NCI-H2081 treated with DMSO at 0.1 percent for 48 hours (cell line): ENCODE data around the gene EMC10.
"Not testable (repeated sequence)": the region's sequence is repeated elsewhere in the genome, so short reads cannot be mapped to it uniquely, and the experiment has no call there.

ENCODE experiments used
- DNase-seq: peaks from one replicate; lab custom pipeline; 2025; lab: John Stamatoyannopoulos, UW

Gene EMC10

GRCh38 chr19:50451223-50451534, 25.1 kb upstream of the EMC10 start:
- DNase-seq, result no peak

DNA sequence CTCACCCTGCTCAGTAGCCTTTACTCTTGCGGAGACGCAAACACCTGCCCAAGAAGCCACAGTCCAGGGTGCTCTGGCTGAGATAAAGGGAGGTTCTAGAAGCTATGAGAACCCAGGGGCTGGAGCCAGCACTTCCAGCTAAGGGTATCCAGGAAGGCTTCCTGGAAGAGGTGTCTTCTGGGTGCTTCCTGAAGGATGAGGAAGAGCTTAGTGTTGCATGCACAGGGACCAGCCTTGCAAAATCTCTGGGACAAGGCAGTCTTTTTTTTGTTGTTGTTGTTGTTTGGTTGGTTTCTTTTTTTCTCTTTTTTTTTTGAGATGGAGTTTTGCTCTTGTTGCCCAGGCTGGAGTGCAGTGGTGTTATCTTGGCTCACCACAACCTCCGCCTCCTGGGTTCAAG, 23.1 kb upstream of the EMC10 start:
- DNase-seq, result no peak

DNA sequence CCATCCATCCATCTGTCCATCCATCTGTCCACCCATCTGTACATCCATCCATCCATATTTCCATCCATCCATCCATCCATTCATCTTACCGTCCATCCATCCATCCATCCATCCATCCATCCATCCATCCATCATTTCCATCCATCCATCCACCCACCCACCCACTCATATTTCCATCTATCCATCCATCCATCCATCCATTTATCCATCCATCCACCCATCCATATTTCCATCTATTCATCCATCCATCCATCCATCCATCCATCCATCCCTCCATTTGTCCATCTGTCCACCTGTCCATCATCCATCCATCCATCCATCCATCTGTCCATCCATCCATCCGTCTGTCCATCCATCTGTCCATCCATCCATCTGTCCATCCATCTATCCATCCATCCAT, 20.3 kb upstream of the EMC10 start:
- DNase-seq, result no peak

DNA sequence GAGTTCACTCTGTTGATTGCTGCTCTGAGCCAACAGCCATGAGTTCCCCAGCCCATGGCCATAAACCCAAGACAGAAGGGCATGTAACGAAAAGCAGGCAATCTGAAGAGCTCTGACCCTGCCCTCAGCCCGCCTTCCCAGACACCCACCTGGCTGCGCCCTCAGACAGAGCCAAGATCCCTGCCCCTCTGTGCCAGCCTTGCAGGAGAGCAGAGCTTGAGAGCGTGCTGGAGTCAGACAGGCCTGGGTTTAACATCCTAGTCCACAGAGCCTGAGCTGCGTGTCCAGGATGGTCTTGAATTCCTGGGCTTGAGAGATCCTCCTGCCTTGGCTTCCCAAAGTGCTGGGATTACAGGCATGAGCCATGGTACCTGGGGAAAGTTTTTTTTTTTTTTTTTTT, 19.0 kb upstream of the EMC10 start:
- no peak for DNase-seq

GRCh38 chr19:50458396-50459066, 17.8 kb upstream of the EMC10 start:
- no peak for DNase-seq

GRCh38 chr19:50459067-50459456, 17.2 kb upstream of the EMC10 start:
- DNase-seq, result no peak

DNA sequence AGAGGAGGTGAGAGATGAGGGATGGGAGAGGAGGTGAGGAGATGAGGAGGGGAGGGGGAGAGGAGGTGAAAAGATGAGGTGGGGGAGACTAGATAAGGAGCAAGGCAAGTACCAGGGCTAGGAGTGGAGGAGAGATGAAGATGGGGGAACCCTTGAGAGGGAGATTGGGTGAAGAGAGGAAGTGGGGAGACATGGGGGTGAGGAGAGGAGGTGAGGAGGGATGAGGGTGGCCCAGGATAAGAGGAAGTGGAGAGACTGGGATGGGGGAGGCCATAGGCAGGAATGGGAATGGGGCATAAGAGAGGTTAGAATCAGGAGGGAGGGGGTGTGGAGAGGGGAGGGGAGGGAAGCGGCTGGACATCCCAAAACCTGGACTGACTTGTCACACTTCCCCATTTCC, 16.7 kb upstream of the EMC10 start:
- no peak for DNase-seq

GRCh38 chr19:50460161-50460765, 16.0 kb upstream of the EMC10 start:
- no peak for DNase-seq

DNA sequence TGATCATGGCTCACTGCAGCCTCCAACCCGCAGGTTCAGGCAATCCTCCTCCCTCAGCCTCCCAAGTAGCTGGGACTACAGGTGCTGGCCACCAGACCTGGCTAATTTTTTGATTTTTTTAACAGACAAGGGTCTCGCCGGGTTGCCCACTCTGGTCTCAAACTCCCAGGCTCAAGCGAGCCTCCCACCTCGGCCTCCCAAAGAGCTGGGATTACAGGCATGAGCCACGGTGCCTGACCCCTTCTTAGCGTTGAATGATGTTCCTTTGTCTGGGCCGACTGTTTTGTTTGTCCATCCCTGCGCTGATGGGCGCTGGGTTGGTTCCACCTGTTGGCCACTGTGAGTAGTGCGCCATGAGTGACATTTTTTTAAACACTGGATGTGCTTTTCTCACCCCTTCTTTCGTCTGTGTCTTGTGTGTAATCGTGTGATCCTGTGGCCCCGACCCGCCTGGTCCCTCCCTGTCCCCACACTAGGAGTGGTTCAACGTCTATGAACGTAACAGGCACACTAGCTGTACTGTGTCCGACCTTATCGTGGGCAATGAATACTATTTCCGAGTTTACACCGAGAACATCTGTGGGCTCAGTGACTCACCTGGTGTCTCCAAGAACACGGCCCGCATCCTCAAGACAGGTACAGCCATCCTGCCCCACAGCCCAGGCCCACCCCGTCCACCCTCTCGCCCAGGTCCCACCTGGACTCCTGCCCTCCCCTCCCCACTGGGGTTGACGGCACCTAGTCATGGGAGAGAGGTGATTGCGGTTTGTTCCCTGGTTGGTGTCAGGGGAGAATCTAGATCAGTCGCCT, 15.0 kb upstream of the EMC10 start:
- DNase-seq, result peak; percentile 27

DNA sequence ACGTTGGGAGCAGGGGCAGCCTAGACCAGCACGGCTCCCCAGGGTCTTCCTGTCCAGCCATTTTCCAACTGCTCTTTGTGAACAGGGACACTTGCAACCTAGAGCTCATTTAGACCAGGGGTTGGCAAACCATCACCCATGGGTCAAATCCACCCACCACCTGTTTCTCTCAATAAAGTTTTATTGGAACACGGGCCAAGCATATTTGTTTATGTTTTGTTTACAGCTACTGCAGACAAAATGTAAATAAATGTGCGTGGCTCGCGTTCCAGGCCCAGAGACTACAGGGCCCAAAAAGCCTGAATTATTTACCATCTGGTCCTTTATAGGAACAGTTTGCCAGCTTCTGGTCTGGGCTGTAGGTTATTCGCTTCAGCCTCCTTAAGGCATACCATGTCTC, 13.3 kb upstream of the EMC10 start:
- DNase-seq, result no peak

DNA sequence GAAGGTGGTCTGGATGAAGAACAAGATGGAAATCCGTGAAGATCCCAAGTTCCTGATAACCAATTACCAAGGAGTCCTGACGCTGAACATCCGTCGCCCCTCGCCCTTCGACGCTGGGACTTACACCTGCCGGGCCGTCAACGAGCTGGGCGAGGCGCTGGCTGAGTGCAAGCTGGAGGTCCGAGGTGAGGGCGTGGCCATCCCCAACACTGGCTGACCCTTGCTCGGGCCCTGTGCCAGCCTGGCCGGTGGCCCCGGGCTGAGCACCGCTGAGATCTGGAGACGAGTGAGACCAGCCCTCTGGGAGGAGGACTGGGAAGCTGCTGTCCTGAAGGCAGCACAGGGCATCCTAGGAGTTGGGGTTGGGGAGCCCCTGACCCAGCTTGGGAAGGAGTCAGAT, 12.0 kb upstream of the EMC10 start:
- no peak for DNase-seq

DNA sequence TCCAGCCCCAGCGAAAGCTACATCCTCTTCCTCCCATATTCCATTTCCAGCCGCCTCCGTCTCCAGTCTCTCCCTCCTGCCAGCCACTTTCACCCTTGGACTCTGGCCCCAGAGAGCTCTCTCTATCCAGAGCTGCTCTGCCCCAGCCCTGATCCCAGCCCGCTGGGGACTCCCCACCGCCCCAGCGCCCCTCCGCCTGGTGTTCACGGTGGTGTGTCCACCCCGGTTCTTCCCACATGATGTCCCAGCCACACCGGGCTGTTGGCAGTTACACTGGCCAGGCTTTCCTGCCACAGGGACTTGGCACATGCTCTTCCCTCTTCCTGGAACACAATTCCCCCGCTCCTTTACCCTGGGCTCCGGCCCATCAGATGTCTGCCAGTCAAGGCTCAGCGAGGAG, 11.3 kb upstream of the EMC10 start:
- DNase-seq, result no peak

DNA sequence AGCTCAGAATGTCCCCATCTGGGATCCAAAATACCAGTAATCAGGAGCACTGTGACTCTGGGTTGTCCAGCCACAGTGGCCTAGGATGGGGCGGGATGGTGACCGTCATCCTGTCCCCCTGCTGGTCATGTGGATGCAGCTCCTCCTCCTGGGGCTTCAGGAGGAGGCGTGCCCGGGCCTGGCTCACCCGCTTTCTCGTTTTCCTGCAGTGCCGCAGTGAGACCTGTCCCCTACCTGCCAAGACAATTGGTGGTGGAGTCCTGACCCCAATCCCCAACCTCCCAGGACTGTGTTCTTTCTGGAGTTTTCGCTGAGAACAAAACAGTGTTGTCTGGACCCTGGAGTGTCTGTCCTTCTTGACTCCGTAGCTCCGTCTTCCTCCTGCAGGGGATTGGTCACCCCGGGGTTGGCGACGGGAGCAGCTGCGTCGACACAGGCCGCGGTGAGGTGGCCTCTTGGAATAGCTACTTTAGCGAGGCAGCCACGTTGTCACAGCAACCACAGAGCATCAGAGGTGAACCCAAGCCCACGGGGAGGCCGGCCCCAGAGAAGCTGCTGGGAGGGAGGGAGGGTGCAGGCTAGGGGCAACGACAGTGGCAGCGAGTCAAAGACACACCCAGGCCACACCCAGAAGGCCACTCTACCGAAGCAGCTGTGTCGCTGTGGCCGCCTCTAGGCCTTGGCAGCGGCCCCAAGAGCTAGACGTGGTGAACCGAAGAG, 10.2 kb upstream of the EMC10 start:
- DNase-seq, result no peak

DNA sequence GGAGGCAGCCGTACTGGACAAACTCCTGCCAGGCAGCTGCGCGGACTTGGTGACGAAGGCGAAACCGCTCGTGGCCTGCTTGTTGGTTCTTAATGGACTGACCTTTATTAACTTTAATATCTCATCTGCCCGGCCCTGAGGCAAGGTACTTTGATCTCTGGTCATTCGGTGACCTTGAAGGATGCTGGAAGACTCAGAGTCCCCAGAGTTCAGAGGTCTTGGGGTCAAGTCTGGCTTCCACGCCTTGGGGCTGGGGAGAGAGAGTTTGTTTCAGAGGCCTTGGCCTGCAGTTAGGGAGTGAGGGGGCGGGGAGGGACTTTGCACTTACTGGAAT, 9.6 kb upstream of the EMC10 start:
- DNase-seq, result no peak

- DNase-seq, result no peak
Observed at GRCh38 chr19:50467566-50467965, 8.7 kb upstream of the EMC10 start.

DNA sequence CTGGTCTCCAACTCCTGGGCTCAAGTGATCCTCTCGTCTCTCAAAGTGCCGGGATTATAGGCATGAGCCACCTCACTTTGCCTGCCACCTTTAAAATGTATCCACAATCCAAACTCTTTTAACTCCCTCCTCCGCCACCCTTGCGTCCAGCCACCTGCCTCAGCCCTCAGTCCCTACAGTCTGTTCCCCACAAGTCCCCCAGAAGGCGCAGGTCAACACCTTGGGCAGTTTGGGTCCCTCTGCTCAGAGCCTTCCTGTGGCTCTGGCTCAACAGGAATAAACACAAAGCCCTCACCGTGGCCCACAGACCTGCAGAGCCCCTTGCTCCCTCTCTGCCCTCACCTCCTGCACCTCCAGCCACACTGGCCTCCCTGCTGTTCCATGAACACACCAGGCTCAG, 7.5 kb upstream of the EMC10 start:
- no peak for DNase-seq

DNA sequence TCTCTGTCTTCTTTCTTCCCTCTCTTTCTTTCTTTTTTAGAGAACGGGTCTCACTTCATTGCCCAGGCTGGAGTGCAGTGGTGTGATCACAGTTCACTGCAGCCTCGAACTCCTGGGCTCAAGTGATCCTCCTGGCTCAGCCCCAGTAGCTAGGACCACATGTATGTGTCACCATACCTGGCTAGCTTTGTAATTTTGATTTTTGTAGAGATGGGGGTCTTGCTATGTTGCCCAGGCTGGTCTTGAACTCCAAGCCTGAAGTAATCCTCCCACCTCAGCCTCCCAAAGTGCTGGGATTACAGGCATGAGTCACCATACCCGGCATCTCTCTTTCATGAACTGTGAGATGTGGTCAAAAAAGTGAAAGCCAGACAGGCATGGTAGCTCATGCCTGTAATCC, 3.0 kb upstream of the EMC10 start:
- not testable (repeated sequence) for DNase-seq

DNA sequence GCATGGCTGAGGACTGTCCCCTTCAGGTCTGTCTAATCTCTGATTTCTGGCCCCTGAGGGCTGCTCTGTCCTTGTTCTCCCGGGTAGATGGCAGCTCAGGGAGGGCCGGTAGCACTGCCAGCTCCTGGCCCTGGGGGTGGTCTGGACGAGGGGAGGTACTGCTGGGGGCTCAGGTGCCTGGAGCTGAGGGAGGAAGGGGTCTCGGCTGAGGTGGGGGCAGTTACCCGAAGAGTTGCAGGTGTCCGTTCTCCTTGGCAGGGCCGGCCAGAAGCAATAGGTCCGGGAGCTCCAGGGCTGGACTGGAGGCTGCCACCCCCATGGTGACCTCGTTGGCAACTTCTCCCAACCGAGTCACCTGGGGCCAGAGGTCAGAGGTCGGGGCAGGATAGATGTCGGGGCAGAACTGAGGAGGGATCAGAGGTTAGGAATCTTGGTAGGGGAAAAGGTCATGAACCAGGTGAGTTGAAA, 1.2 kb upstream of the EMC10 start:
- no peak for DNase-seq

- no peak for DNase-seq
Observed at GRCh38 chr19:50475736-50476223, 527 bp upstream of the EMC10 start.

GRCh38 chr19:50476907-50477238, 566 bp downstream of the EMC10 start:
- DNase-seq, result no peak

- no peak for DNase-seq
Observed at GRCh38 chr19:50477751-50478515, 1.6 kb downstream of the EMC10 start.
